Neural crest cell (in vitro differentiated cells): ENCODE data around the gene LIPT2. TPM values are rescaled to one million over a fixed set of nuclear protein-coding genes. Genes with fewer than 3 reads are reported as not detected.

Experiments used
- DNase-seq: peaks from one replicate; pipeline ENCODE4 v3.0.0; 2021; ENCODE audit warnings: low read depth, mixed read lengths, low spot score
- H3K27ac Mint-ChIP-seq: one replicate; pipeline ENCODE4 v1.8.0; 2021; ENCODE audit warnings: mild to moderate bottlenecking, mixed read lengths; ENCODE audit not compliant: unreplicated experiment
- H3K27me3 Mint-ChIP-seq: 2 replicates; pipeline ENCODE4 v1.8.0; 2021; ENCODE audit warnings: low read depth, mild to moderate bottlenecking, mixed read lengths
- H3K36me3 Mint-ChIP-seq: 2 replicates; pipeline ENCODE4 v1.8.0; 2021; ENCODE audit warnings: low read depth, mild to moderate bottlenecking, mixed read lengths
- H3K4me1 Mint-ChIP-seq: 2 replicates; pipeline ENCODE4 v1.8.0; 2021; ENCODE audit warnings: mixed read lengths
- H3K4me3 Mint-ChIP-seq: one replicate; pipeline ENCODE4 v1.8.0; 2021; ENCODE audit warnings: mild to moderate bottlenecking, mixed read lengths
- H3K9me3 Mint-ChIP-seq: 2 replicates; pipeline ENCODE4 v1.8.0; 2021; ENCODE audit warnings: mixed read lengths
- CTCF ChIP-seq: fragments of 200-600 bp; sonication (generic); conservative IDR thresholded peaks from 2 replicates; pipeline ENCODE4 v1.5.0; 2021; ENCODE audit warnings: antibody characterized with exemption, mild to moderate bottlenecking
- total RNA-seq: library from RNA; stranded (reverse); gene quantifications from 2 replicates; pipeline ENCODE4 v1.2.1, GENCODE V29; 2021

Gene LIPT2
- total RNA-seq, 1 donor from 2014 or later, result 8.6 TPM

GRCh38 chr11:74507582-74507981 is 14.1 kb upstream of the LIPT2 start:
- H3K36me3 Mint-ChIP-seq, result no peaks in the 10 kb centered on the region
- H3K4me1 Mint-ChIP-seq, result no peaks in the 10 kb centered on the region
- no peak overlapping the region for H3K4me3 Mint-ChIP-seq
- H3K9me3 Mint-ChIP-seq, result peaks cover 2% of the 10 kb centered on the region
- no peak for TF ChIP-seq CTCF
- no peak overlapping the region for H3K27ac Mint-ChIP-seq
- no peak for DNase-seq
- H3K27me3 Mint-ChIP-seq, result no peaks in the 10 kb centered on the region

GRCh38 chr11:74506823-74507222 is 13.3 kb upstream of the LIPT2 start:
- H3K4me3 Mint-ChIP-seq, result no peak overlapping the region
- H3K27me3 Mint-ChIP-seq, result no peaks in the 10 kb centered on the region
- H3K9me3 Mint-ChIP-seq, result peaks cover 2% of the 10 kb centered on the region
- no peaks in the 10 kb centered on the region for H3K4me1 Mint-ChIP-seq
- no peak overlapping the region for H3K27ac Mint-ChIP-seq
- DNase-seq, result no peak
- peaks cover under 1% of the 10 kb centered on the region for H3K36me3 Mint-ChIP-seq
- no peak for TF ChIP-seq CTCF

- no peak for DNase-seq
- Mint-ChIP-seq H3K4me3 (no peak overlapping the region), H3K4me1 (no peaks in the 10 kb centered on the region), H3K36me3 (peaks cover 6% of the 10 kb centered on the region), H3K9me3 (peaks cover 2% of the 10 kb centered on the region), H3K27ac (no peak overlapping the region), H3K27me3 (no peaks in the 10 kb centered on the region)
- no peak for TF ChIP-seq CTCF
Observed at GRCh38 chr11:74505911-74506310, 12.4 kb upstream of the LIPT2 start.

- no peaks in the 10 kb centered on the region for H3K4me1 Mint-ChIP-seq
- no peaks in the 10 kb centered on the region for H3K27me3 Mint-ChIP-seq
- no peak overlapping the region for H3K4me3 Mint-ChIP-seq
- no peak overlapping the region for H3K27ac Mint-ChIP-seq
- H3K36me3 Mint-ChIP-seq, result peaks cover 7% of the 10 kb centered on the region
- no peak for TF ChIP-seq CTCF
- no peak for DNase-seq
- peaks cover 4% of the 10 kb centered on the region for H3K9me3 Mint-ChIP-seq
Observed at GRCh38 chr11:74504100-74504691, 10.7 kb upstream of the LIPT2 start.

GRCh38 chr11:74494916-74495315 is 1.4 kb upstream of the LIPT2 start:
- H3K27ac Mint-ChIP-seq, result no peak overlapping the region
- no peak for DNase-seq
- no peak for TF ChIP-seq CTCF
- H3K4me1 Mint-ChIP-seq, result peaks cover 21% of the 10 kb centered on the region
- peaks cover 17% of the 10 kb centered on the region for H3K9me3 Mint-ChIP-seq
- H3K27me3 Mint-ChIP-seq, result no peaks in the 10 kb centered on the region
- H3K36me3 Mint-ChIP-seq, result peaks cover 26% of the 10 kb centered on the region
- H3K4me3 Mint-ChIP-seq, result no peak overlapping the region
